DOHH2 (cell line): ENCODE data around the gene ZNF410.
"Not testable (repeated sequence)": the region's sequence is repeated elsewhere in the genome, so short reads cannot be mapped to it uniquely, and the experiment has no call there.

Experiments
- H3F3A ChIP-seq: fragments of 200-600 bp; sonication (generic), shearing (Covaris generic); 2 replicates; pipeline ENCODE4 v1.6.0; 2016; ENCODE audit warnings: antibody characterized with exemption, mild to moderate bottlenecking; ENCODE audit not compliant: control insufficient read depth, insufficient read depth
- H3K27ac ChIP-seq: fragments of 200-600 bp; sonication (generic); 2 replicates; pipeline ENCODE4 v1.5.1; 2014; ENCODE audit warnings: low read depth, mild to moderate bottlenecking, low read length, moderate library complexity
- H3K27me3 ChIP-seq: fragments of 200-600 bp; sonication (generic); 2 replicates; pipeline ENCODE4 v1.6.1; 2014; ENCODE audit warnings: mild to moderate bottlenecking, low read length, mixed read lengths; ENCODE audit not compliant: control insufficient read depth
- H3K36me3 ChIP-seq: fragments of 200-600 bp; sonication (generic); 2 replicates; pipeline ENCODE4 v1.6.1; 2014; ENCODE audit warnings: mild to moderate bottlenecking, low read length, moderate library complexity, mixed read lengths; ENCODE audit not compliant: control insufficient read depth
- H3K4me1 ChIP-seq: fragments of 200-600 bp; sonication (generic); 2 replicates; pipeline ENCODE4 v1.6.1; 2014; ENCODE audit warnings: mild to moderate bottlenecking, low read length, mixed read lengths; ENCODE audit not compliant: control insufficient read depth
- H3K4me2 ChIP-seq: fragments of 200-600 bp; sonication (generic); 2 replicates; pipeline ENCODE4 v1.6.0; 2014; ENCODE audit warnings: mild to moderate bottlenecking, low read length, moderate library complexity
- H3K4me3 ChIP-seq: fragments of 200-600 bp; sonication (generic); 2 replicates; pipeline ENCODE4 v1.5.1; 2014; ENCODE audit warnings: mild to moderate bottlenecking, low read length, mixed read lengths
- H3K79me2 ChIP-seq: fragments of 200-600 bp; sonication (generic); 2 replicates; pipeline ENCODE4 v1.6.1; 2014; ENCODE audit warnings: mild to moderate bottlenecking, low read length, mixed read lengths; ENCODE audit not compliant: control insufficient read depth
- H3K9me2 ChIP-seq: fragments of 200-600 bp; sonication (generic); replicated peaks from 2 replicates; pipeline ENCODE4 v1.6.1; 2014; ENCODE audit warnings: mild to moderate bottlenecking, low read length, mixed read lengths; ENCODE audit not compliant: control insufficient read depth
- H3K9me3 ChIP-seq: fragments of 200-600 bp; sonication (generic); 2 replicates; pipeline ENCODE4 v1.6.1; 2014; ENCODE audit warnings: antibody characterized with exemption, low read length, mixed read lengths; ENCODE audit not compliant: control insufficient read depth, insufficient read depth
- H4K20me1 ChIP-seq: fragments of 200-600 bp; sonication (generic); 2 replicates; pipeline ENCODE4 v1.6.0; 2014; ENCODE audit warnings: low read depth, mild to moderate bottlenecking, antibody characterized with exemption, low read length, moderate library complexity; ENCODE audit not compliant: control insufficient read depth, insufficient read depth
- CTCF ChIP-seq: fragments of 200-600 bp; sonication (generic); IDR thresholded peaks from one replicate; pipeline ENCODE4 v1.5.1; 2014; ENCODE audit warnings: antibody characterized with exemption, mild to moderate bottlenecking, low read depth, low read length; ENCODE audit not compliant: poor library complexity, severe bottlenecking
- EZH2phosphoT487 ChIP-seq: fragments of 200-600 bp; sonication (generic); IDR thresholded peaks from 2 replicates; pipeline ENCODE4 v1.6.1; 2017; ENCODE audit warnings: borderline replicate concordance, mild to moderate bottlenecking, antibody characterized with exemption, low read length, moderate library complexity, mixed read lengths

ZNF410 gene

GRCh38 chr14:73888971-73889370 is 2.3 kb downstream of the ZNF410 start:
- no peaks in the 10 kb centered on the region for H3K27me3 ChIP-seq
- H3K36me3 ChIP-seq = peaks cover 28% of the 10 kb centered on the region
- no peaks in the 10 kb centered on the region for H3K9me3 ChIP-seq
- no peaks in the 10 kb centered on the region for H4K20me1 ChIP-seq
- peaks cover 32% of the 10 kb centered on the region for H3K4me1 ChIP-seq
- H3K79me2 ChIP-seq = peaks cover 87% of the 10 kb centered on the region
- peak overlapping the region; percentile 61 for H3K4me2 ChIP-seq
- H3F3A ChIP-seq = no peaks in the 10 kb centered on the region
- H3K4me3 ChIP-seq = peak overlapping the region; percentile 88
- no peaks in the 10 kb centered on the region for H3K9me2 ChIP-seq
- no peak overlapping the region for H3K27ac ChIP-seq
- TF ChIP-seq CTCF (no peak), EZH2phosphoT487 (no peak)

- Histone ChIP-seq H3K27me3 (no peaks in the 10 kb centered on the region), H3K27ac (no peak overlapping the region), H3K4me1 (peaks cover 30% of the 10 kb centered on the region), H3K79me2 (peaks cover 87% of the 10 kb centered on the region), H3K36me3 (peaks cover 32% of the 10 kb centered on the region), H4K20me1 (no peaks in the 10 kb centered on the region), H3K9me2 (no peaks in the 10 kb centered on the region), H3K9me3 (no peaks in the 10 kb centered on the region), H3K4me2 (no peak overlapping the region), H3K4me3 (no peak overlapping the region), H3F3A (no peaks in the 10 kb centered on the region)
- TF ChIP-seq CTCF = no peak
- no peak for TF ChIP-seq EZH2phosphoT487
These were observed 2.7 kb downstream of the ZNF410 start for GRCh38 chr14:73889376-73889775.

GRCh38 chr14:73894180-73894687 is 7.6 kb downstream of the ZNF410 start:
- H3F3A ChIP-seq, H3K9me3 ChIP-seq, H3K27me3 ChIP-seq, H4K20me1 ChIP-seq, H3K9me2 ChIP-seq, H3K4me3 ChIP-seq, H3K4me1 ChIP-seq, H3K27ac ChIP-seq, H3K4me2 ChIP-seq: not testable (repeated sequence)
- Histone ChIP-seq H3K36me3 (peaks cover 64% of the 10 kb centered on the region), H3K79me2 (peaks cover 39% of the 10 kb centered on the region)

GRCh38 chr14:73895939-73896338 is 9.3 kb downstream of the ZNF410 start:
- Histone ChIP-seq H3K4me2 (no peak overlapping the region), H3F3A (peaks cover 3% of the 10 kb centered on the region; the same call in 1 of the 2 replicates), H3K9me2 (no peaks in the 10 kb centered on the region), H3K4me3 (no peak overlapping the region), H3K27ac (no peak overlapping the region), H4K20me1 (no peaks in the 10 kb centered on the region), H3K27me3 (no peaks in the 10 kb centered on the region), H3K9me3 (no peaks in the 10 kb centered on the region), H3K79me2 (peaks cover 22% of the 10 kb centered on the region), H3K36me3 (peaks cover 77% of the 10 kb centered on the region), H3K4me1 (no peaks in the 10 kb centered on the region)
- TF ChIP-seq EZH2phosphoT487 (no peak), CTCF (no peak)
